ENCODE data around the gene MYO7A.

GRCh38 chr11:77259641-77260040 is 131.6 kb downstream of the MYO7A start:
- TF ChIP-seq CTCF (IDR thresholded peaks at IDR 0.05) (no peak), POLR2A (IDR thresholded peaks at IDR 0.05) (no peak)
